GM12874 (cell line): ENCODE measurements around the gene XKRX.

ENCODE experiments used
- CTCF ChIP-seq: IDR thresholded peaks from 2 replicates; pipeline ENCODE4 v1.5.1; 2011; ENCODE audit warnings: low read depth, mild to moderate bottlenecking, control low read depth, low read length, moderate library complexity; ENCODE audit not compliant: insufficient read depth

The XKRX gene

DNA sequence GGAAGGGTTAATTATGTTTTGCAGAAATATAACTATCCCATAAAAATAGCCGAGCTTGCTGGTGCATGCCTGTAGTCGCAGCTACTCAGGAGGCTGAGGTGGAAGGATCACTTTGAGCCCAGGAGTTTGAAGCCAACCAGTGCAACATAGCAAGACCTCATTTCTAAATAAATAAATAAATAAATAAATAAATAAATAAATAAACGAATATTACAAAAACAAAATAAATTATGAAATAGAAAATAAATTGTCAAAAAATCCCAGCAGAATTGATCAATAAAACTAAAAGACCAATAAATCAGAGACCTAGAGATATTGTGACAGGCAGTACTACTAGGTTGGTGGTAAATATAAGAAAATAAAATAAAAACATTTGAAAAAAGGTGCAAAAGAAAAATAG, 34.1 kb upstream of the XKRX start:
- TF ChIP-seq CTCF = no peak

DNA sequence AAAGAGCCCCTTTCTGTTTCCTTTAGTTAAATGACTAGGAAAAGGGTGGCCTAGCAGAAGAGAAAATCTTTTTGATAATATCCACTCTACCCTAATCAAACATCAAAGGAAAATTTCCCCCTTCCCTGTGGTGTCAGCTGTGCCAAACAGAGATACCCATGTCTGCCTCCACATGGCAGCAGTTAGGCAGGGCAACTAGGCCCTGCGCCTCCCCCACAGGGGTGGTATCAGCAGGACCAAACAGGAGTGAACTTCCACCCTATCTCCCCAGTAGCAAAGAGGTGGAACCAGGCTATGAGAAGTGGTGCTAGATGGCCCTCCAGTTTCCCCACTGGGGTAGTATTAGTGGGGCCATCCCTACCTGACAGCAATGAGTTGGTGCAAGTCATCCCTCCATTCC, 19.8 kb upstream of the XKRX start:
- TF ChIP-seq CTCF = no peak

DNA sequence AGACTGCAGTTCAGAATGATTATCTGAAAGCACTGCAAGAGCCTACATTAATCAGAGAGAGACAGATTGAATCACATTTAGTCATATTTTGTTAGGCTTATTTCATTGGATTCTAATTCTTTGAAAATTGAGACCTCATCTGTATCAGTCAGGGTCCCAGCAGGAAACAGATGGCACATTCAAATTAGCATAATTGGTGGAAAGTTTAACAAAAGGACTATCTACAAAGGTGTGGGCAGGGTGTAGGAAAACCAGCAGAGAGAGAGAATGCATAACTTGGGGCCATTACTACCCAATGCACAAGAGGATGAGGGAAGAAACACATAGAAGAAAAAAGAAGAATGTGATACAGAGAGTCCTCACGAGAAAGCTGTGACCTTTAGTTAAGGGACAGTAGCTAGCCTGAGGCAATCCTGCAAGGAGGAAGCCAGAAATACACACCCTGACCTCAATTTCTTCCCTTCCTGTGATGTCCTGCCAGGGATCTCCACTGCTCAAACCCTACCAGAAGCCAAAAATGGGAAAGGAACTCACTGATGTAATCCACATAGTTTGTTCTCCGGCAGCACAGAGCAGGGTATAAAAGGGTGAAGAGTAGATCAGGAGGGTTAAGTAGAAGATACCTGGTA, 17.7 kb upstream of the XKRX start:
- TF ChIP-seq CTCF = no peak

- TF ChIP-seq CTCF = no peak
Observed at GRCh38 chrX:100944601-100945000, 15.9 kb upstream of the XKRX start.

GRCh38 chrX:100939333-100939732, 10.6 kb upstream of the XKRX start:
- no peak for TF ChIP-seq CTCF

DNA sequence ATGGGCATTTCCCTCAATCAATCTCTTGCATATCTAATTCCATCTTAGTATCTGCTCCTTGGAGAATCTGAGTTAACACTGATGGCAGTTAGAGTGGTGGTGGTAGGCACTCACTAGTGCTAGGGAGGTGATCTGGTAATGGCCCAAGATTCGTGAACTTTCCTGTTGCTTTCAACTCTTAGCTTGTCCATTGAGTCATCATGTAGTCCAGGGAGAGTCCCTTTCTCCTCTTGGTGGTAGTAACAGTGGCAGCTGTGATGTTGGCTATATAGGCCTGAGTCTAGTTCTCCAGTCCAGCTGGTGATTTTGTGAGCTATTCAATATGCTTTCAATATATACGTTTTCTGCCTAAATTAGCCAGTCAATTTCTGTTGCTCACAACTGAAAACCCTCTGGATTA, 7.0 kb upstream of the XKRX start:
- no peak for TF ChIP-seq CTCF

- TF ChIP-seq CTCF = no peak
Observed at GRCh38 chrX:100931925-100932285, 3.2 kb upstream of the XKRX start.

- TF ChIP-seq CTCF = no peak
Observed at GRCh38 chrX:100931218-100931924, 2.7 kb upstream of the XKRX start.
